GM21786 (cell line): ENCODE measurements around the gene DUSP22.

Source experiments
- ATAC-seq: cut with Tn5 transposase; IDR thresholded peaks from one replicate; pipeline ENCODE4 v1.9.1; 2021; ENCODE audit not compliant: unreplicated experiment

Gene DUSP22

DNA sequence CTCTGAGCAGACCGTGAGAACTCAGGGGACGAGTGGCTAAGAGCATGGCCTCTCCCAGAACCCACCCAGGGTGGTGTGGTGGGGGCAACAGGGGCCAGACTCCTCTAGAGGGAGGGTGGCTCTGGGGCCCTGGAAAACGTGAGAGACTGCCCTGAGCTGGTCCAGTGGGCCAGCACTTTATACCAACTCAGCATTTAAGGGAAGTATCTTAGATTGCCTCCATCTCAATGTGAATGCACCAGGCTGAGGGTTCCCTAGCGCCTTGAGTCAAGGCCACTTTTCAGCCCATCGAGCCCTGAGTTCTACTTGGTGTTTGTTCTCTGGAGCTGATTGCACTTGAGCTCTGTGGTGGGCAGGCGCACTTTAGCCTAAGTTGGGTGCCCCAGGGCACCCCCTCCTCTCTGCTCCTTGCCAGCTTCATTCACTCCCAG, 57.2 kb downstream of the DUSP22 start:
- no peak for ATAC-seq

DNA sequence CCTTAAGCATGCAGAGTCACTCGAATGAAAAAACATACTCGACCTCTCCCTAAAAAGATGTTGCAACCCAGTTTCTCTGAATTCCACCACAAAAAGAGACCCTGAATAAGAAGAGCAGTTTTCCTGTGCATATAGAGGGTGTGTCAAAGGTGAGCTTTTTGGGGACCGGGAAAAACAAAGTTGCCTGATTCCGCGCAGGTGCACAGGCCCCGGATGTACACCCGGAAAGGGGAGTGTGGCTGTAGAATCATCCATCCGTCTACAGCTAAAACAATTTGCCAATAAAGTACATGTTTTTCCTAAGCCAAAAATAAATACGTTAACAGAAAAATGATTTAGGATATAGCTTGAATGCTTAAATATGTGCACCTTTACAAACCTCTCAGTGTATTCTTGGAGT, 58.1 kb downstream of the DUSP22 start:
- no peak for ATAC-seq

DNA sequence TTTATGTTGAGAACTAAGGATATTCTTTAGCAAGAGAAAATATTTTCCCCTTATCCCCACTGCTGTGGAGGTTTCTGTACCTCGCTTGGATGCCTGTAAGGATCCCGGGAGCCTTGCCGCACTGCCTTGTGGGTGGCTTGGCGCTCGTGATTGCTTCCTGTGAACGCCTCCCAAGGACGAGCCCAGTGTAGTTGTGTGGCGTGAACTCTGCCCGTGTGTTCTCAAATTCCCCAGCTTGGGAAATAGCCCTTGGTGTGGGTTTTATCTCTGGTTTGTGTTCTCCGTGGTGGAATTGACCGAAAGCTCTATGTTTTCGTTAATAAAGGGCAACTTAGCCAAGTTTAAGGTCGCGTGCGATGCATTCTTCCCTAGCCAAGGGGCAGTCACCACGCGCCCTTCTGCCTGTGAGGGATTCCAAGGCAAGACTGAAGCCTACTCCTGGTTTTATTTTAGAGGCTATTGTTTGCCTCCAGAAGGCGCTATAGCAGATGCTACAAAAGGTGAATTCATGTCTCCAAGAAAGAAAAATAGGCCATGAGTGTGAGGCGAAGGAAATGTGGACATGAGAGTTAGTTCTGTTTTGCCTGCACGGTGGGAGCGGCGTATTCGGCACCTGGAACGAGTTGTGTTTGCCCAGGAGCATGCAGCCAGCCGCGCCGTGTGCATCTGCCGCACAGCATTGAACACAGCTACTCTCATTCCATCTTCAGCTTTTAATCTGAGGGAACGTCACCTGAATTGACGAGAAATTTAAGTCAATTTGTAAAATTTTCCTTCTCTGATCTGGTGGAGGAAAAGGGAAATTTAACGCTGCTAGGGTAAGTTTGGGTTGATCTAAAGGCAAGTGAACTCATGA, 59.0 kb downstream of the DUSP22 start:
- ATAC-seq, result no peak

DNA sequence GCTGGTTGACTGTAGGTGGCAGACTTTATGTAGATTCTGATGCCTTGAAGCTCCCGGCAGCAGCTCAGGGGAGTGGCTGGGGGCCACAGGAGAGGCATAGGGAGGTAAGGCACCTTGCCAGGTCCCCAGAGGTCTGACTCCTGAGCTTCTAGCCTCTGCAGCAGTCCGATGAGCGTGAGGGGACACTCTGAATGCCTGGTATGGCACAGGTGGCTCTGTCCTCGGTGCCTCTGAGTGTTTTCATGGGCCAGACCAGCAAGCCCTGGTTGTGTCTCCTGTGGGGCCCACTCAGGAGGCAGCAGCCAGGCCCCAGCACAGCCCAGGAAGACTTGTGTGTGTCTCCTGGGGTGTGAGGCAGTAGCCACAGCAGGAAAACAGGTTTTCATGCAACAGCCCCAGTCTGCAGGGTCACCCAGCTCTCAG, 59.6 kb downstream of the DUSP22 start:
- no peak for ATAC-seq

DNA sequence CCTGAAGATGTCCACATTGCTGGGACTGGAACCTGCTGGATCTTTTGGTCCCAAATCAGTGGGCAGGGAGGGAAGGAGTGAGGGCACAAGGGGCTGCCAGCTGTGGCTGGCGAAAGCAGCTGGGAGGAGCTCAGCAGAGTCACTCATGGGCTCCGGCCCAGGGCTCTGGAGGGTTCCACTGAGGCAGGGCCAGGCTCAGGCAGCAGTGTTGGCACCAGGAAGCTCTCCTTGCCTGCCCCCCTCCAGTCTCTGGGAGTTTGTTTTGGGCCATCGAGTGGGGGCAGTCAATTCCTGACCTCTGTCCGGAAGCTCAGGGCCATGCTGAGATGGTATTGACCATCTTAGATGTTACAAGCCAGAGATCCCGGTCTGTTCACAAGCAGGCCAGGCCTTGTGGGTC, 60.2 kb downstream of the DUSP22 start:
- ATAC-seq, result no peak

DNA sequence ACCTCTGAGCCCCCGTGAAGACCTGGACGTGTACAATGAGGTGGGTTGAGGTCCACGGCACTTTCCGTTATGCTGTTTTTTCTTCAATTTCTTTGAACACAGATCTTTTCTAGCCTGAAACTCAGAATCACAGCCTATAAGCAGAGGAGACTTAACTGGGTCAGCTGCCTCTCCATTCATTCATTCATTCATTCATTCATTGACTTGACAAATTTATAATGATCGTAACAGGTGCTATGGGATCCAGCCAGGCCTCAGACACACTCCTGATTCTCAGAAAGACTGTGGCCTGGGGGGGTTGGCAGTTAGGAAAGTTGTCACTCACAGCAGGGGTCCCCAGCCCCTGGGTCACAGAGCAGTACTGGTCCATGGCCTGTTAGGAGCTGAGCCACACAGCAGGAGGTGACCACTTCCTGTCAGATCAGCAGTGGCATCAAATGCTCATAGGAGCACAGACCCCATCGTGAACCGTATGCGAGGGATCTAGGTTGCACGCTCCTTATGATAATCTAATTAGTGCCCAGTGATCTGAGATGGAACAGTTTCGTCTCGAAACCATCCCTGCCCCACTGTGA, 60.7 kb downstream of the DUSP22 start:
- ATAC-seq, result no peak

DNA sequence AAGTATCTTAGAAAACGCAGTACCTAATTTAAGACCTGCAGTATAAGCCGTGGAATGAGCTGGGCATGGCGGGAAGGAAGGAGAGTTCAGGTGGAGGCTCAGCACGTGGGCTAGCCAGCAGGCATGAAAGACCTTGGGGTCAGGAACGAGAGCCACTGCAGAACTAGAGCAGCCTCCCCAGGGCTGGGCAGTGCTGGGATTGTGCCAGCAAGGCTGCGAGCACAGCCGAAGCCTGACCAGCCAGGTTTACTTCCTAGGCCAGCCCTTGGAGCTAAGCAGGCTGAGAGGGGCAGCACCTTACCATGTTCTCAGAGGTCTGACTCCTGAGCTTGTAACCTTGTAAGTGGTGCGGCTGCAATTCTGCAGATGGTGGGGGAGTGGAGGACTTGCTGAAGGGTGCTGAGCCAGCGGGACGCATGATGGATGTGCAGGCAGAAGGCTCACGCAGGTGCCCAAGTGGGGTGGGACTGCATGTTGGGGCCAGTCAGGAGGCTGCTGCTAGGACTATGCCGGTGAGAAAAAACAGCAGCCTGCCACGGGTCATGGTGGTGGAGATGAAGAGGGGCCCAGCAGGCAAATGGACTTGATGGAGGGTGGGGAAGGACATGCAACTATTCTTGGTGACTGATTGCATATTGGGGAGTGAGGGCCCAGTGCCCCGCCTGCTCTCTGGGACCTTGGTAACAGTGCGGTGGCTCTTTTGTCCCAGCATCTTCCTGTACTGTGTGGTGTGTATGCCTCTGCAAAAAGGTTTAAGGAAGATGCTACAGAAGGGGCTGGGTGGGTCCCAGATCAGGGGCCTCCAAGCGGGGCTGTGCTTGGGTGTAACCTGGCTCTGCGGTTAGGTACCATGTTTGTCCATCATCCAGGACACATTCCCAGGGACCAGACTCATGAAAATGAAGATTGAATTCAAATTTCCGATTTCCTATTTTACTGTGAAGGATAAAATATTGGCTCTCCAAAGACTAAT, 61.6 kb downstream of the DUSP22 start:
- no peak for ATAC-seq

DNA sequence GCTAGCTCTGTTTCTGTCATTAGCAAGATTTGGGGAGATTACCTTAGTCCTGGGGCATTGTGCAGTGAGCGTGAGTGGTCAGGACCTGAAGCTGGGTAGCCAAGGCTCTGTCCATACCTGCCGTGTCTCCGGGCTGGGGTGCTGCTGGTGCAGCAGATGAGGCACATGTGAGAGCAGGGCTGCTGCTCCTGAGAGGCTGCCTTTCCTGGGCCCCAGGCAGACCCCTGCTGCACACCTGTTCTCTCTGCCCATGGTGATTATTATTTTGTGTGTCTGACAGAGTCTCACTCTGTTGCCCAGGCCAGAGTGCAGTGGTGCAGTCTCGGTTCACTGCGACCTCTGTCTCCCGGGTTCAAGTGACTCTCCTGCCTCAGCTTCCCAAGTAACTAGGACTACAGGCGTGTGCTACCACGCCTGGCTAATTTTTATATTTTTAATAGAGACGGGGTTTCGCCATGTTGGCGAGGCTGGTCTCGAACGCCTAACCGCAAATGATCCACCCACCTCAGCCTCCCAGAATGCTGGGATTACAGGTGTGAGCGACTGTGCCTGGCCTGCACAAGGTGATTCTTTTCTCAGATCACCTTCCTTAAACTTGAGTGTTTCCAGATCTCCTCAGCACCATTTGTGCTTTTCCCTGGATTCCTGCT, 62.5 kb downstream of the DUSP22 start:
- ATAC-seq, result no peak

DNA sequence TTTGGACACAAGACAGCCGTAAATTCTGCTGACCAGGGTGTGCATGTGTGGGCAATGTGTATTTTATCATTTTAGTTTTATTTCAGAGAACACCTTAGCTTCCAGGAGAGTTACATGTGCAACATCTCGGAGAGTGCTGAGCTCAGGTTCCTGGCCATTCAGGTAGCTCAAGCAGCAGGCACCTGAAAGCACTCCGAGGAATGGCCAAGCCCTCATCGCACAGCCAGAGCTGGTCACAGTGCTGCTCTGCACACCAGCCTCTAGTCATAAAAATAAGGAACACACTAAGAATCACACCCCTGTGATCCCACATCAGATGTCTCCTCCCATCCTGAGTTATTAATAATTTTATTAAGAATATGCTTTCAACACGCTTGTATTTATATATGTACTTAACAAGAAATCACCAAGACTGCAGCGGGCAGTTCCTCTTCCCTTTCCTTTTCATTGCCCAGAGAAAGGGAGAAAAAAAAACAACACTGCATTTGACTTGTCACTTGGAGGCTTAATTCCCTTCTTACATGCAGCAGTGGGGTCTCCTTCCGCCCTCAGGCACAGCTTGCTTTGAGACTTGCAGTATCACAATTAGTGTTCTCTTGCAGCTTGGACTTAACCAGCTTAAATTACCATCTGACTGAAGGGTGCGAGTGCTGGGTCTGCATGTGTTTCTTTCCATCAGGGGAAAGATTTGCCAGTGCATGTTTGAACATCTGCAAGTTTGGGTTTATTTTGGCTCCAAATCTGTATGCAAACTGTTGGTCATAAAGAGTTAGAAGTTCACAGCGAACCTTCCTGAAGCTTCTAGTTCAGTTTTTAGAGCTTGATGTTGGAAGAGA, 63.3 kb downstream of the DUSP22 start:
- no peak for ATAC-seq

DNA sequence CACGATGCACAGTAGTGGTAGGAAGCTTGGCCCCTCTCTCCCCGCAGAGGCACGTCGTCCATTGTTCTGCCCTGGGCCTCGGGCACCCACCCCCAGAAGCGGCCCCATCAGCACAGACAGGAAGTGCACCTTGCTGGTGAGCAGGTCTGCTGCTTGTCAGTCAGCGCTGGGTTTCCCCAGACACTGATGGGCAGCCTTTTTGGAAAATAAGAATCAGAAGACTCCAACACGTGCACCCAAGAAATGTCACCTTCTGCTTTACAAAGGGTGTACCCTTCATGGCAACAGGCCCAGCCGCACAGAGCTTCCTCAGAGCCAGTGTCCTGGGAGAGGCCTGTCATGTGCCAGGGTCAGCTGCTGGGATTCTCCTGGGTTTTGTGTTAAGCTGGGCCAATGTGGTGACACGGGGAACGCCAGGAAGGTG, 64.6 kb downstream of the DUSP22 start:
- peak; percentile 52 for ATAC-seq

DNA sequence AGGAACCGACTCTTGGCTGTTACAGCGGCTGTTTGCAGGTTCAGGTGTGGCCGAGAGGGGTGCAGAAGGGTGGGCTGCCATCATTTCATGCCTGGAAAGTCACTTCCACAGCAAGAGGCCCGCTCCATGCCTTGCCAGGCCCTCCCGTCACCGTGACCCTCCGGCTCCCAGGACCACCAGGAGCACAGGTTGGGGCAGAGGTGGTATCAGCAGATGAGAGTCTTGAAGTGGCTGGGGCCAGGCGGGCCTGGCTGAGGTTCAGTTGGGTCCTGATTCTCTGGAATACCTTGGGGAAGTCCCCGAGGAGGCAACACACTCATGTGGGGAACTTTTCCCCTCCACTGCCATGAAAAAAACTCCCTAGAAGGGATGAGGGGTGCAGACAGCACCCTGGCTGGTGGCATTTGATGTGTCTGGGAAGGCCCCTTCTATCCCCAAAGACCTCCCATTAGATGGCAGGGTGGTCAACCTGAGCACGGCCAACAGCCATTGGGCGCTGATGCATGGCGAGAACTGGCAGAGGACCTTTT, 65.0 kb downstream of the DUSP22 start:
- no peak for ATAC-seq

DNA sequence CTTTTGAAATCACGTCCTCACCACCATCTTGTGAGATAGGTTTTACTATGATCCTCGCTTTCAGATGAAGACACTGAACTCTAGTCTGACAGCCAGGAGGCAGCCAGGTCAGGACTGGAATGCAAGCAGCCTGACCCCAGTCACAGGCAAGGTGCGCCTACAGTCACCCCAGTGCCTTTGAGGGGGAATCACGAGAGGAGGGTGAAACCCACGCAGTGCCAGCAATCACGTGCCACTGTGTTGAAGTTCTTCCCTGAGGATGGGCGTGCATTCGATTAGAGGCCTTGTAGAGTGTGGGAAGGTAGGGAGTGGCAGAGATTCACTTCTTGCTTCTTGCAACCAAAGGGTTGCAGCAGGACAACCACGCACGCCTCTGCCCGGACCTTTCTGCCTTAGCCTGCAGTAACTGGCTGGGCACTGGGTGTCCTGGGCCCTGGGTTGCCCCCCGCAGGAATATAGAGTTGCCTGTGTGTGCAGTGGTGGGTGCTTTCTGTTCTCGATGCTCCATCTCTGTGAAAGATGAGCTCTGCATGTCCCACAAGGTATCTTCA, 65.6 kb downstream of the DUSP22 start:
- no peak for ATAC-seq

DNA sequence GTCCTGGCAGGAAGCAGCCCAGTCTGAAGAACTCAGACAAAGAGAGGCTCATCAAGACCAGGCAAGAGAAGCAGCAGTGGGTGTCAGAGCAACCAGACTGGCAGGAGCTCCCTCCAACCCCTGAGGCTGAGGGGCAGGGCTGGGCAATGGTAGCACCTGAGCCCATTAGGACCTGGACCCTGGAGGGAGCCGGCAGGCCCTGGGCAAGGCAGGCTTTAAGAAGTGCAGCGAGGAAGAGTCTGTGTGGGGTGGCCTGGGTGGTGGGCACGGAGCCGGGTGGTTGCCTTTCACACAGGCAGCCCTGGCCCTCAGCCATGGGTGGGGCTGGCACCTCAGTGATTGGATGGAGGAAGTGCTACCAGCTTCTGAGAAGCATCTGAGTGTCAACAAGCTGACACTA, 66.1 kb downstream of the DUSP22 start:
- no peak for ATAC-seq

DNA sequence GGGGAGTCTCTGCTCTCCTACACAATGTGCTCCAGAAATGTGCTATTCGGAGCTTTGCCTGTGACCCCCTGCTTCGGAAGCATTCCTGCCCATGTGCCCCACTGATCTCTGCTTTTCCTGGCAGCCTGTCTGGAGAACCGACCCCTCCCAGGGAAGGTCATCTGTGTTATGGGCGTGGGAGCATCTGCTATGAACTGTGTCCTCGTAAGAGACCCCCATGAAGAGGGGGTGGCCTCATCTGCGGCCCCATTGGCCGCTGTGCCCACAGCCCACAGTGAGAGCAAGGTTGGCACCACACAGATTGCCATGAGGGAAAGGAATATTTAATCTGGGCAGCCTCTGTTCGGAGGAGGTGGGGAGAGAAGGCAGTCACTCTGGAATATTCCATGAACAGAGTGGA, 66.6 kb downstream of the DUSP22 start:
- ATAC-seq, result no peak

DNA sequence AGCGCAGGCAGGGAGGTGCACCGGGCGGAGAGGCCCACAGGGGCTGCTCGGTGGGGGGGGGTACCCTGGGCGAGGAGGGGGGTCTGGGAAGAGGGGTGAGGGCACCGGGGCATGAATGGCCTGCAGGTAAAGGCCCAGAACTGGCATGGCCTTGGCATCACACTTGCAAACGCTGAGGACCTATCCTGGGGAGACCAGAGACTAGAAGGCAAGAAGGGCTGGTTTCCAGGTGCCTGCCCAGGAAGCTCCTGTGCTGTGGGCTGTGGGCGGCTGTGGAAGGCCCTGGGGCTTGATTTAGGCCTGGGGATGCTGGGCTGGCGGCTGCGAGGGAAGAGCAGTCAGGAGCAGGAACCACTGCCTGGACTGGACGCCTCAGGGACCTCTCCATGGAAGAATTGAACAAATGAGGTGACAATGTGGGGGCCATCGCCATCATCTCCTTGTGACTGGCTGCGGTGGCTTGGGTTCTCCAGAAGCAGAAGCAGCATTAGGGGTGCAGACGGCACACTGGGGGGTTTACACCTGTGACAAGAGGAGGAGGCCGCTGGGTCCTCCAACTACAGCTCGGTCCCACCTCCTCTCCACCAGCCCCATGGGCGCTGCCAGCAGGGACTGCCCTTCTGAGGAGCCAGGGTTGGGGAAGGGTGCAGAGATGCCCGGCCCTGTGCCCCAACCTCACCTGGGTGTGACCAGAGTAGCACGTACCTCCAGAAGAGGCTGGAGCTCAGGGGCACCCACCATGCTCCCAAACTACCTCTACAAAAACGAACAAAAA, 67.2 kb downstream of the DUSP22 start:
- ATAC-seq, result no peak

DNA sequence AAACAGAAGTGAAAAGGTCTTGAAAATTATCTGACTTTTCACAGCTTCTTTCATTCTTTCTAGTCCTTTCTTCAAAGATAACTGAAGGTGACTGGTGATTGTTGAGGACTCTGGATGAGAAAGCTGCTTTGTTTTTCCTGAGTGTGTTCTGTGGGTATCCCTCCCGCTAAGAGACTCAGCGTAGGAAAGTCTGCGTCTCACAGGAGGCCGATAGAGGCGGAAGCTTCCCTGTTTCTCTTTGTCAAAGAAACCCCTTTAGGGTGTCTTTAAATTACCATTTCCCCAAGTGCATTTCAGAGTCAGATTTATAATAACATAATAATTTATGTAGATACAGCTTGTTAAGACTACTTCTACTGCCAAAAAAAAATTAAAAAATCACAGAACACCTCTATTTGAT, 68.1 kb downstream of the DUSP22 start:
- ATAC-seq, result no peak

DNA sequence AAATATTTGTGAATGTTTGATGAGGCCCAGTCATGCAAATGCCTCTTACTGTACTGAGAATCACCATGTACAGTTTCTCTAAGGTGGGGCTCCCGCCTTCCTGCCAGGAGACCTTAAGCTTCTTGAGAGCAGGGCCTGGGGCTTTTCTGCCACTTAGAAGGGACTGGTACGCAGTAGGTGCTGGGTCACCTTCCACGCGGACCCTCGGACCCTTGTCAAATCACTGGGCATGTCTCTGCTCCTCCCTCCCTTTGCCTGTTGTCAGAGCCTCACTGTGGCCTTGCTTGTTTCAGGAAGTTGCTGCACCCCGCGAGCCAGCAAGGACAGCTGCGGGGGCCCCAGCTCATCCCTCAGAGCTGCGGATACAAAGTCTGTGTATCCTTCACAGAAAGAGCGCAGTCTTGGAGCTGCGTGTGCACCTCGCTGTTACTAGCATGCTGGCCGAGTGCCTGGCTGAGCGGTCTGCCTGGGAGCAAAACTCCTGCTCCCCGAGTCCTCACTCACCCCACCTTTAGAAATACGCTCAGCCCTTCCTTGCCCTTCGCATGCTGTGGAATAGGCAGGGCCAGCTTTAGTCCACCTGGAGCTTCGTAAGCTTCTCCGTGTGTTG, 68.6 kb downstream of the DUSP22 start:
- no peak for ATAC-seq

DNA sequence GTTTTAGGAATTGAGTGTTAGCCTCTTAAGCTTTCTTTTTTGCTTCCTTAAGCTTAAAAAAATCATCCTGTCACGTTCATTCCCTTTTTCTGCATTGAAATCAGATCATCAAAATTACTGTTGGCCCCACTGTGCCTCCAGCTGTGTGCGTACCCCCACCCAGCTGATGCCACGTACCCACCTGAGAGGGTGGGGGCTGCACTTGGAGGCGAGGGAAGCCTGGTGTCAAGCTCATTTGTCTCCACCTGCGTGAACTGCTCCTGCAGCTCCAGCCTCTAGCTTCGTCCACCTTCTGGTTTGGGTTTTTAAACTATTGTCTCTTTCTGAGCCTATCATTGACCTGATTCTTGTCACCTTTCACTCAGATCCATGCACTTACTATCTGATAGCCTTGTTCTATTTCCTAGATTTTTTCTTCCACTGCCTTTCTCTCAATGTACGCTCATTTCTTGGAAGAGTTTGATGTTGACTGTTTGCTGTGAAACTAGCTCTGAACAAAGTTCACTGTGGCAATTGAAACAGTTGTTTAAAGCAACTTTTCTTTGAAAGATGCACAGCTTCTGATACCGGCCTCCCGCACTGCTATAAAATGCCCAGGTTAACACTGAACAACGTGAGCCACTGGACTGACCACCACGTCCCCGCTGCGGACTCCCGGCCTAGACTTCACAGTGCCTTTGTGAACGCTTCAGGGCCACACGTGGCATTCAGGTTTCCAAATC, 69.3 kb downstream of the DUSP22 start:
- ATAC-seq, result no peak
